ENCODE data around the gene UBE3A.
"Not testable (repeated sequence)": the region's sequence is repeated elsewhere in the genome, so short reads cannot be mapped to it uniquely, and the experiment has no call there.

UBE3A gene

GRCh38 chr15:25438601-25439368 is at the start of gene UBE3A:
Gene UBE3A (minus strand): TSS chr15:25439024. CDS start chr15:25409107, 29,917 bp downstream.
- DNase-seq = peak; percentile 83

- DNase-seq = no peak
These were observed 48.5 kb upstream of the UBE3A start for GRCh38 chr15:25487226-25487884.

- DNase-seq = no peak
These were observed 47.2 kb upstream of the UBE3A start for GRCh38 chr15:25486051-25486450.

- peak; percentile 41 for DNase-seq
These were observed 42.5 kb upstream of the UBE3A start for GRCh38 chr15:25481208-25481859.

- DNase-seq = no peak
These were observed 39.5 kb upstream of the UBE3A start for GRCh38 chr15:25478313-25478712.

GRCh38 chr15:25477816-25478215 is 39.0 kb upstream of the UBE3A start:
- DNase-seq = no peak

GRCh38 chr15:25474251-25474650 is 35.4 kb upstream of the UBE3A start:
- no peak for DNase-seq

GRCh38 chr15:25470230-25470629 is 31.4 kb upstream of the UBE3A start:
- no peak for DNase-seq

GRCh38 chr15:25469377-25469776 is 30.6 kb upstream of the UBE3A start:
- no peak for DNase-seq

GRCh38 chr15:25468611-25469010 is 29.8 kb upstream of the UBE3A start:
- DNase-seq = no peak

GRCh38 chr15:25465835-25466234 is 27.0 kb upstream of the UBE3A start:
- DNase-seq = peak; percentile 66

- DNase-seq = no peak
These were observed 26.0 kb upstream of the UBE3A start for GRCh38 chr15:25464784-25465183.

GRCh38 chr15:25464383-25464782 is 25.6 kb upstream of the UBE3A start:
- no peak for DNase-seq

GRCh38 chr15:25456196-25456595 is 17.4 kb upstream of the UBE3A start:
- no peak for DNase-seq

GRCh38 chr15:25455226-25455625 is 16.4 kb upstream of the UBE3A start:
- no peak for DNase-seq

GRCh38 chr15:25454771-25455170 is 15.9 kb upstream of the UBE3A start:
- no peak for DNase-seq

- DNase-seq = not testable (repeated sequence)
These were observed 14.4 kb upstream of the UBE3A start for GRCh38 chr15:25453246-25453645.

- no peak for DNase-seq
These were observed 12.7 kb upstream of the UBE3A start for GRCh38 chr15:25451501-25451900.

- DNase-seq = no peak
These were observed 11.3 kb upstream of the UBE3A start for GRCh38 chr15:25450163-25450562.

GRCh38 chr15:25446076-25446475 is 7.3 kb upstream of the UBE3A start:
- DNase-seq = no peak

- DNase-seq = no peak
These were observed 6.6 kb upstream of the UBE3A start for GRCh38 chr15:25445412-25445811.

- no peak for DNase-seq
These were observed 2.3 kb upstream of the UBE3A start for GRCh38 chr15:25441111-25441510.

- no peak for DNase-seq
These were observed 579 bp upstream of the UBE3A start for GRCh38 chr15:25439369-25439836.

Data from NCI-H1092 (cell line).